ENCODE data around the gene TMEM106A.
"Not testable (repeated sequence)": the region's sequence is repeated elsewhere in the genome, so short reads cannot be mapped to it uniquely, and the experiment has no call there.

The TMEM106A gene

DNA sequence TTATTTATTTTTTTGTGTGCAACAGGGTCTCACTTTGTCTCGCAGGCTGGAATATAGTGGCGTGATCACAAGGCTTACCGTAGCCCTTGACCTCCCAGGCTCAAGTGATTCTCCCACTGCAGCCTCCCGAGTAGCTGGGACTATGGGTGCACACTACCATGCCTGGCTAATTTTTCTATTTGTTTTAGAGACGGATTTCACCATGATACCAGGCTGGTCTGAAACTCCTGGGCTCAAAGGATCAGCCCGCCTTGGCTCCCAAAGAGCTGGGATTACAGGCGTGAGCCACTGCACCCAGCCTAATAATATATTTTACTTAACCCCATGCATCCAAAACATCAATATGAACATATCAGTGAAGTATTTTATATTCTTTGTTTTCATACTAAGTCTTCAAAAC, 14.7 kb downstream of the TMEM106A start:
- DNase-seq (ENCODE audit: insufficient read length, low spot score) (no peak), FAIRE-seq (no peak)
- no peak for TF ChIP-seq SPI1 (IDR thresholded peaks at IDR 0.05; ENCODE audit: low read depth, low read length)
- TF ChIP-seq POLR2A (IDR thresholded peaks at IDR 0.05; ENCODE audit: low read depth, low read length), result no peak

- FAIRE-seq; DNase-seq (ENCODE audit: insufficient read length, low spot score): not testable (repeated sequence)
Measured at GRCh38 chr17:43228020-43228782, 16.5 kb downstream of the TMEM106A start, which contains the start of gene CCDC200. CCDC200 (minus strand) TSS chr17:43228623; CDS start chr17:43228554, 69 bp downstream.

- not testable (repeated sequence) for DNase-seq (ENCODE audit: insufficient read length, low spot score); FAIRE-seq
Measured at GRCh38 chr17:43231205-43232020, 19.7 kb downstream of the TMEM106A start.

GRCh38 chr17:43232021-43232699, 20.5 kb downstream of the TMEM106A start:
- FAIRE-seq; DNase-seq (ENCODE audit: insufficient read length, low spot score): not testable (repeated sequence)

DNA sequence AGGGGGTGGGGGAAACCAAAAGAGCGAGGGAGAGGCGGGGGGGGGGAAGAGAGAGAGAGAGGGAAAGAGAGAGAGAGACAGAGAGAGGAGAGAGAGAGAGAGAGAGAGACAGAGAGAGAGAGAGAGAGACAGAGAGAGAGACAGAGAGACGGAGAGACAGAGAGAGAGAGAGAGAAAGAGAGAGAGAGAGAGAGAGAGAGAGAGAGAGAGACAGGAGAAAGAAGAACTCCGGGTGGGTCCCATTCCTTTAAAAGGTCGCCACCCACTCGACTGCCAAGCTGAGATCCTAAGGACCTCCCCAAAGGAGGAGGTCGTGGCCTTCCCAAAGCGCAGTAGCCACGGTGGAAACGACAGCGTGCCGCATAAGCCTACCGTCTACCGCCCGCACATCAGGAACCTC, 21.6 kb downstream of the TMEM106A start:
- not testable (repeated sequence) for DNase-seq (ENCODE audit: insufficient read length, low spot score); FAIRE-seq

- FAIRE-seq; DNase-seq (ENCODE audit: insufficient read length, low spot score): not testable (repeated sequence)
Measured at GRCh38 chr17:43233877-43234276, 22.2 kb downstream of the TMEM106A start, which contains the start of gene RNU2-1. RNU2-1 (minus strand) TSS chr17:43233977.

- FAIRE-seq; DNase-seq (ENCODE audit: insufficient read length, low spot score): not testable (repeated sequence)
Measured at GRCh38 chr17:43239597-43239996, 27.9 kb downstream of the TMEM106A start.

DNA sequence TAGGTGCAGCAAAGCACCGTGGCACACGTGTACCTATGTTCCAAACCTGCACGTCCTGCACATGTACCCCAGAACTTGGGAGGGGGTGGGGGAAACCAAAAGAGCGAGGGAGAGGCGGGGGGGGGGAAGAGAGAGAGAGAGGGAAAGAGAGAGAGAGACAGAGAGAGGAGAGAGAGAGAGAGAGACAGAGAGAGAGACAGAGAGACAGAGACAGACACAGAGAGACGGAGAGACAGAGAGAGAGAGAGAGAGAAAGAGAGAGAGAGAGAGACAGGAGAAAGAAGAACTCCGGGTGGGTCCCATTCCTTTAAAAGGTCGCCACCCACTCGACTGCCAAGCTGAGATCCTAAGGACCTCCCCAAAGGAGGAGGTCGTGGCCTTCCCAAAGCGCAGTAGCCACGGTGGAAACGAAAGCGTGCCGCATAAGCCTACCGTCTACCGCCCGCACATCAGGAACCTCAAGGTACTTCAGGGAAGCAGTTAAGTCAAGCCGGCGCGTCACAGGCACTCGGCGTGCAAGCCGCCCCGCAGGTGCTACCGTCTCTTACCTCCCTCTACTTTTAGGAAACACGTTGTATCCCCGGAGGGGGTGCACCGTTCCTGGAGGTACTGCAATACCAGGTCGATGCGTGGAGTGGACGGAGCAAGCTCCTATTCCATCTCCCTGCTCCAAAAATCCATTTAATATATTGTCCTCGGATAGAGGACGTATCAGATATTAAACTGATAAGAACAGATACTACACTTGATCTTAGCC, 29.1 kb downstream of the TMEM106A start:
- DNase-seq (ENCODE audit: insufficient read length, low spot score); FAIRE-seq: not testable (repeated sequence)

DNA sequence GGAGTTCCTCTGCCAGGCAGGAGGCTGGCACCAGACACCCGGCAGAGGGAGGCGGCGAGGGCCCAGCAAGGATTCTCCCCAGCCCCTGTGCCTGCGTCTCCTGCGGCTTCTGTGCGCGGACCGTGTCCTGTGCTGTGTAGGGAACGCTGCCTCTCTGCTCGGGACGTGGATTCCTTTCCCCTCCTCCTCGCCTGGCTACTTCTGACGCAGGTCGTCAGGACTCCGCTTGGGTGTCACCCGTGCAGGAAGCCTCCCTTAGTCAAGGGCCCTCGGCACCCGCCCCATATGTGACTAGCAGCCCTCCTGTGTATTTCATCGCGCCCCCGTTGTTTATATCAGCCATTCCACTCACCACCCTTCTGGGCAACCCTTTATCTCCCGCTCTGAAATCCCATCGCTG, 34.8 kb downstream of the TMEM106A start:
- FAIRE-seq; DNase-seq (ENCODE audit: insufficient read length, low spot score): not testable (repeated sequence)
